ENCODE data around the gene MREG.
"Not testable (repeated sequence)": the region's sequence is repeated elsewhere in the genome, so short reads cannot be mapped to it uniquely, and the experiment has no call there.

MREG gene

DNA sequence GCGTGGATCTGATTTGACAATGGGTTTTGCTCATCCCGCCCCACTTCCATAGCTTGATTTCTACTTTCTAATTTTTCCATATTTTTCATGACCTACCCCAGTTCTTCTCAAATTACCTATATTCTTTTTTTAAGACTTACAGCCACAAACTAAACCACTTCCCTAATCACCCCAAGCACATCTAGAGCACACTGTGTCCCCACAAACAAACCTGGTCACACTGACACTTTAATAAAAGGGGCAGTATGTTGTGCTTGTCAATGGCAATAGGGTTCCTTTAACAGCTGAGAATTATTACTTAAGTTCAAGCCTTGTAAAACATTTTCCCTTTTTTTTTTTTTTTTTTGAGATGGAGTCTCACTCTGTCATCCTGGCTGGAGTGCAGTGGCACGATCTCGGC lies 47.1 kb downstream of the MREG start:
- TF ChIP-seq, protein P1, sequence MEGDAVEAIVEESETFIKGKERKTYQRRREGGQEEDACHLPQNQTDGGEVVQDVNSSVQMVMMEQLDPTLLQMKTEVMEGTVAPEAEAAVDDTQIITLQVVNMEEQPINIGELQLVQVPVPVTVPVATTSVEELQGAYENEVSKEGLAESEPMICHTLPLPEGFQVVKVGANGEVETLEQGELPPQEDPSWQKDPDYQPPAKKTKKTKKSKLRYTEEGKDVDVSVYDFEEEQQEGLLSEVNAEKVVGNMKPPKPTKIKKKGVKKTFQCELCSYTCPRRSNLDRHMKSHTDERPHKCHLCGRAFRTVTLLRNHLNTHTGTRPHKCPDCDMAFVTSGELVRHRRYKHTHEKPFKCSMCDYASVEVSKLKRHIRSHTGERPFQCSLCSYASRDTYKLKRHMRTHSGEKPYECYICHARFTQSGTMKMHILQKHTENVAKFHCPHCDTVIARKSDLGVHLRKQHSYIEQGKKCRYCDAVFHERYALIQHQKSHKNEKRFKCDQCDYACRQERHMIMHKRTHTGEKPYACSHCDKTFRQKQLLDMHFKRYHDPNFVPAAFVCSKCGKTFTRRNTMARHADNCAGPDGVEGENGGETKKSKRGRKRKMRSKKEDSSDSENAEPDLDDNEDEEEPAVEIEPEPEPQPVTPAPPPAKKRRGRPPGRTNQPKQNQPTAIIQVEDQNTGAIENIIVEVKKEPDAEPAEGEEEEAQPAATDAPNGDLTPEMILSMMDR (IDR thresholded peaks at IDR 0.05; ENCODE audit: extremely low read depth, insufficient read depth, missing control alignments) = no peak
- in situ Hi-C loops (cut with MboI; ENCODE audit: low pct_unique_long_range_greater_than_20kb, low sequenced_read_pairs, unreplicated experiment) = no loop called here
- DNase-seq (ENCODE audit: low spot score) = no peak

DNA sequence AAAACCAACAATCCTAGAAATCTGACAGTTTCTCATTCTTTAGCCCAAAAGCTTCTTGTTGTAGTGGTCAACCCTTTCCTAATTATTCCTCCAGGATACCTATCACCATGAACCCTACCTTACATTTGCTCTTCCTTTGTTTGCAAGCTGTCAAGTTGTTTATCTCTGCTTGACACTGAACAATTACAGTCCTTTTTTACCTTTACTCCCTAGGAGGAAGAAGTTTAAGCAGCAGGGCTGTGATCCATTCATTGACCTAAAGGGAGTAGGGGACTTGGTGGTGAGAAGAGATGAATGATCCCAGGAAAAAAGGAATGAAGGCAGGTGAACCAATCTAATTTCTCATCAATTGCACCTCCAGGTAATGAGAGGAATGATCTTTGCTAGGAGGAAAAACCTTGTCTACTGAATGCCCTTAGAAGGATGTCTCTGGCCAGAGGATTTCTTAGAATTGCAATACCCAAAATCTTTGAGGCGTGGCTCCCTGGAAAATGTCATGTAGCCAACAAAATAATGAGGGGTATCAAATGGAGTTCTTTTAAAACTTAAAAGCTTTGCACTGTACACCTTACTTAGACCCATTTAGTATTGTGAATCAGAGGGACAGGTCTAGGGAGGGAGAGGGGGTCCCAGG lies 47.7 kb downstream of the MREG start:
- no peak for DNase-seq (ENCODE audit: low spot score)
- in situ Hi-C loops (cut with MboI; ENCODE audit: low pct_unique_long_range_greater_than_20kb, low sequenced_read_pairs, unreplicated experiment) = no loop called here

DNA sequence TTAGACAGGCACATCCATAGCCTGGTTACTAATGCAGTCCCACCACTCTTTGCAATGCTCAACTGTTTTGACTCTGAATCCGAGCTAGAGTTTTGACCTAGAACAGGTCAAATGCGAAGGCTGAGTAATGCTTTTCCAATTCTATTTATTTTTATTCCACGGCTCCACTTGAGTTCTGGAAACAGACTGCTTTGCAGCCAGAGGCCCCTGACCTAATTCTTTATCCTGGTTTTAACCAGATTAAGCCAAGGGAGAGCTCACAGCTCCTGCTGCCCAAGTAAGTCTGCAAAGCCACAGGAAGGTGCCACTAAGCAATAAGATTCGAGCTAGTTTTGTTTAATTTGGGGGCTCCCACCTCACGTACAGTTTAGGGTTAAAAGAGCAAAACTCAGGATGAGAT lies 51.4 kb downstream of the MREG start:
- TF ChIP-seq, protein P1 (IDR thresholded peaks at IDR 0.05; ENCODE audit: extremely low read depth, insufficient read depth, missing control alignments) = no peak
- no peak for DNase-seq (ENCODE audit: low spot score)
- in situ Hi-C loops (cut with MboI; ENCODE audit: low pct_unique_long_range_greater_than_20kb, low sequenced_read_pairs, unreplicated experiment) = no loop called here

More for the DNA sequence above, 47.7 kb downstream of the MREG start:
- TF ChIP-seq, protein P1 (IDR thresholded peaks at IDR 0.05; ENCODE audit: extremely low read depth, insufficient read depth, missing control alignments) = no peak

DNA sequence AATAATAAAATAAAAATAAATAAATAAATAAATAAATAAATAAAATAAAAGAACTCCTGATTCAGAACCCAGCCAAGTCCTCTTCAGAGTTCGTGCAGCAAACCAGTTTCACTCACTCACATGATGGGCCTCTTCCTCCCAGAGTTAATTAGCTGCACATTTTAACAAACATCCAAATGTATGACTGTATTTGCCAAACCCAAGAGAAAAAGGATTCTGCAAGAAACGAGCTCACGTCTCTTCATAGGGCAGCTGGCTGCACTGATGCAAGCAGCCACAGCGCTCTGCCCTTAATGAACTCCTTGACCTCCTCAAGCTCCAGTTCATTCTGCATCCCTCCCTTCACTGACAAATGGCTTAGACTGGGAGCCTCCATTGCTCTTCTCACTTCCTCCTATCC lies 55.1 kb downstream of the MREG start:
- TF ChIP-seq, protein P1 (IDR thresholded peaks at IDR 0.05; ENCODE audit: extremely low read depth, insufficient read depth, missing control alignments) = no peak
- in situ Hi-C loops (cut with MboI; ENCODE audit: low pct_unique_long_range_greater_than_20kb, low sequenced_read_pairs, unreplicated experiment) = no loop called here

DNA sequence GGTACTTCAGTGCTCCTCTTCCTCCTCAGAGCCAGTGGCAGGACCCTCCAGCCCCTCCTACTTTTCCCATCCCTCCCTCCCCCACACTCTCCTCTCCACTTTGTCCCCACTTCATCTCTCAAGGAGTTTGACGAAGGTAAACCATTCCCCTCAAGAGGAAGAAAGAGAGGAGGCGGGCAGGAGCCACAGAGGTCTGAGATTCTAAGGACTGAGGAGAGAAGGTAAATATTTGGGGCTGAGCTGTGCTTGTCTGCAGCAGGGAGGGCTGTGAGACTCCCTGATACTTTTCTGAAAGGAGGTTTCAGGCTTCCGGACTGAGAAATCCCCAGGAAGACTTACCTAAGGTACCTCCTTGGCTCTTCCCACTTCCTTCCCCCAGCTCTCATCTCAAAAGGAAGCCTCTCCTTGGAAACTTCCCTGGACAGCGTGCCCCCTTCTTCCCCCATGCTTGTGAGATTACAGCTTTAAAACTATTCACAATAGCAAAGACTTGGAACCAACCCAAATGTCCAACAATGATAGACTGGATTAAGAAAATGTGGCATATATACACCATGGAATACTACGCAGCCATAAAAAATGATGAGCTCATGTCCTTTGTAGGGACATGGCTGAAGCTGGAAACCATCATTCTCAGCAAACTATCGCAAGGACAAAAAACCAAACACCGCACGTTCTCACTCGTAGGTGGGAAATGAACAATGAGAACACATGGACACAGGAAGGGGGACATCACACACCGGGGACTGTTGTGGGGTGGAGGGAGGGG lies 55.8 kb downstream of the MREG start:
- DNase-seq (ENCODE audit: low spot score); in situ Hi-C loops (cut with MboI; ENCODE audit: low pct_unique_long_range_greater_than_20kb, low sequenced_read_pairs, unreplicated experiment): not testable (repeated sequence)

More for the DNA sequence above, 55.1 kb downstream of the MREG start:
- no peak for DNase-seq (ENCODE audit: low spot score)

DNA sequence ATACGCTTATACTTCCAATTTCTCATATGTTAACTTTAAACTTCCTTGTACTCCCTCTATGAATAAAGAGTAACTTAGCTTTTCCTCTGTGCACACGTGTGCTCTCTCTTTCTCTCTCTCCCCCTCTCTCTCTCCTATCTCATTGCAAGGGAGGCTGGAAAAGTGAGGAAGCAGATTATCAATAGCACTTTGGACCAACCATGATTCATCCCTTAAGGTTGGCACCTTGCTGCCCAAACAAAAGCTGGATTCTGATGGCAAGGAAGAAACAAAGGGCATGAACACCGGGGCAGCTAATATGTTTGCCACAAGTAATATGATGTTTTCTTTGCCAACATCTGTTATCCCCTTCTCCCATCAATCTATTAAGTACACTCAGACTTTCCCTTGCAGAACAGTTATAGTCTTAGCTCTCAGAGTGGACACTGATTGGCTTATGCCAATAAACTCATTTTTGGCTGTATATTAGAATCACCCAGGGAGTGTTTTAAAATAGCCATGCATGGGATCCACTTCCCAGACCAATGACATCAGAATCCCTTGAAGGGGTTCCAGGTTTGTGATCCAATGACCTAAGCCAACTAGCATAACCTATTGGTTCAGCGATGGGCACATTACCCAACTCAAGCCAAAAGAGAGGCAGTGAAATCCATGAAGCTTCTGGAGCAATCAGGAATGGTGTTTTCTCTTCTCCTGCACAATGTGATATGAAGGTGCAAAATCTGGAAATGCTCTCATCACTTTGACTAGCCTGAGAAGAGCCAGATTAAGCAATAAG lies 60.3 kb downstream of the MREG start:
- TF ChIP-seq, protein P1 (IDR thresholded peaks at IDR 0.05; ENCODE audit: extremely low read depth, insufficient read depth, missing control alignments) = no peak
- no peak for DNase-seq (ENCODE audit: low spot score)
- in situ Hi-C loops (cut with MboI; ENCODE audit: low pct_unique_long_range_greater_than_20kb, low sequenced_read_pairs, unreplicated experiment) = loop anchor here (5.0 kb wide), 1 partner anchor 64 kb away; no protein-coding TSS in a partner anchor
